Testis (tissue), 3 donors: ENCODE data around the gene CD109. TPM values are rescaled to one million over a fixed set of nuclear protein-coding genes. Genes with fewer than 3 reads are reported as not detected.
"Not testable (repeated sequence)": the region's sequence is repeated elsewhere in the genome, so short reads cannot be mapped to it uniquely, and the experiment has no call there.

Experiments used
- DNase-seq: peaks from one replicate; pipeline ENCODE4 v3.0.0-alpha.2; 2019
- H3K27ac ChIP-seq, 2 donors: fragments of 200-600 bp; sonication (generic); one replicate each; pipeline ENCODE4 v1.5.1; 2019
- H3K27me3 ChIP-seq: fragments of 200-600 bp; sonication (generic); one replicate; pipeline ENCODE4 v1.5.1; 2019
- H3K36me3 ChIP-seq: fragments of 200-600 bp; sonication (generic); one replicate; pipeline ENCODE4 v1.5.1; 2017; ENCODE audit warnings: low read depth; ENCODE audit errors: missing control alignments
- H3K4me1 ChIP-seq: fragments of 200-600 bp; sonication (generic); one replicate; pipeline ENCODE4 v1.5.1; 2019
- H3K4me3 ChIP-seq, 2 donors: fragments of 200-600 bp; sonication (generic); one replicate each; pipeline ENCODE4 v1.5.1; 2017 to 2019
- H3K9me3 ChIP-seq: fragments of 200-600 bp; sonication (generic); one replicate; pipeline ENCODE4 v1.5.1; 2017
- CTCF ChIP-seq, 3 experiments: fragments of 450-650 bp in 2 of 3; fragments of 200-600 bp in 1 of 3; sonication (generic) in 1 of 3; IDR thresholded peaks; one replicate each; pipeline ENCODE4 v1.5.1; 2016 to 2019; ENCODE audit warnings: antibody characterized with exemption in 3 of 3, mild to moderate bottlenecking in 2 of 3, moderate library complexity in 1 of 3
- POLR2A ChIP-seq: fragments of 450-650 bp; IDR thresholded peaks from one replicate; pipeline ENCODE4 v1.6.1; 2017; ENCODE audit warnings: antibody characterized with exemption, mild to moderate bottlenecking, moderate library complexity
- WGBS, 2 donors: methylation state at CpG; one replicate each; pipeline ENCODE4 v1.1.5; 2018; 5-methylcytosine and 5-hydroxymethylcytosine counted together
- intact Hi-C: fragments of 100-400 bp; cut with DNase I; formaldehyde crosslinking; loops from one replicate; pipeline ENCODE4 v1.15.1; 2023; ENCODE audit warnings: low total_unique reads
- polyA plus RNA-seq: library from polyadenylated mRNA; stranded (reverse); fragments of 350-450 nt; fragmentation: Illumina TruSeq; extraction: RNeasy Lipid Tissue Mini Kit (QIAGEN cat#74804); gene quantifications from one replicate; pipeline ENCODE4 v1.2.3, GENCODE V29; 2014; ENCODE audit warnings: low read depth, low replicate concordance; ENCODE audit not compliant: insufficient read depth
- total RNA-seq, 2 donors: library from RNA; depleted of rRNA; stranded (reverse); fragments of >200 nt; gene quantifications; one replicate each; pipeline ENCODE4 v1.2.3, GENCODE V29; 2016

The CD109 gene
- total and polyA plus RNA-seq, 3 donors from 2014 or later = 4.0 to 7.0 (median 5.4) TPM

DNA sequence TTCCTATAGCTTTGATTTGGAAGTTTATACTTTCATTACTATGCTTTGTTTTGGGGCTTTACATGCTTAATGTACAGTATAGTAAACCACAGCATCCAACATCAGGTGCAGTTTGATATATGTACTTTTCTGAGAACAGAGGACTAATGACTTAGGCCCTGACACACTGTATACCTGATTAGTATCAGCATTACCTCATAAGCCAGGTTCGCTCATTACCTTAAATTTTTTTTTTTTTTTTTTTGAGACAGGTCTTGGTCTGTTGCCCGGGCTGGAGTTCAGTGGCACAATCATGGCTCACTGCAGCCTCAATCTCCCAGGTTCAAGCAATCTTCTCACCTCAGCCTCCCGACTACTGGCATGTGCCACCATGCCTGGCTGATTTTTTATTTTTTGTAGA, 28.4 kb downstream of the CD109 start:
- no peak overlapping the region for H3K27ac ChIP-seq
- 95 to 96% methylated on average over 3 of the region's 3 CpGs for WGBS, 2 donors
- no peak for TF ChIP-seq CTCF (IDR thresholded peaks at IDR 0.05)
- TF ChIP-seq POLR2A = no peak

DNA sequence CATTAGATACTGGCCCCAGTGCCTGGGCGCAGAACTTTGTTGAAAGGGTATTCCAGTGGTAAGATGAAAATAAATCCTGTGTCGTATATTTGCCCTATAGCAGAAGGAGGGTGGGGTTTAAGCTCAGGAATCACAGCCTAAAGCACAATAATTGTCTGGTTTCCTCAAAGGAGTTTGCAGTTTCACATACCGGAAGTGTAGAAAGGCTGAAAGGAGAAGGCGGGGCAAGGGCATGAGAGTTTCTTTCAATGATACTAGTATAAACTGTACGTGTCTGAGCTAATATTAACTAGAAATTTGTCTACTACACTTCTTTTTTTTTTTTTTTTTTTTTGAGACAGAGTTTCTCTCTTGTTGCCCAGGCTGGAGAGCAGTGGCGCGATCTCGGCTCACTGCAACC, 29.2 kb downstream of the CD109 start:
- H3K27me3 ChIP-seq, H3K4me1 ChIP-seq, H3K4me3 ChIP-seq, H3K27ac ChIP-seq, DNase-seq, intact Hi-C loops, H3K9me3 ChIP-seq, H3K36me3 ChIP-seq: not testable (repeated sequence)
- 76 to 77% methylated on average over 5 to 8 of the region's 8 CpGs for WGBS, 2 donors

More for the DNA sequence above, 28.4 kb downstream of the CD109 start:
- intact Hi-C loops = no loop called here
- H3K9me3 ChIP-seq = no peaks in the 10 kb centered on the region
- no peak overlapping the region for H3K4me3 ChIP-seq
- no peaks in the 10 kb centered on the region for H3K4me1 ChIP-seq
- H3K27me3 ChIP-seq = no peaks in the 10 kb centered on the region
- DNase-seq = no peak
- no peaks in the 10 kb centered on the region for H3K36me3 ChIP-seq

DNA sequence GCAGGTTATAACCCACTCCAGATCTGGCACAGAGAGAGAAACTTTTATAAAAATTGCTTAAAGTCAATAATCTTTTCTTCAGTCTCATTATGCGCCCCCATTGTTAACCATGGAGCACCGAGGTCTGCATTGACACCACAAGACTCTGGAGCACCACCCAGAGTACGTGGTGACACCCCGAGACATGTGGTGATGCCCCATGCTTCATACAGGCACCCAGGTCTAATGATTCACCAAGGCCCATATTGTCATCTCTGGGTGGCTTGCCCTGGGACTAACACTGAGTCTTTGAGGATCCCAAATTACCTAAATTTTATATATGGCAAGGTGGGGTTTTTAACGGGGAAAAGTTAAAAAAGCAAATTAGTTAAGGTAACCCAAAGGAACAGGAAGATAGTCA, 31.1 kb downstream of the CD109 start:
- DNase-seq = no peak
- no peak for TF ChIP-seq CTCF (IDR thresholded peaks at IDR 0.05)
- TF ChIP-seq POLR2A = no peak
- Histone ChIP-seq H3K36me3 (no peaks in the 10 kb centered on the region), H3K9me3 (no peaks in the 10 kb centered on the region), H3K4me1 (no peaks in the 10 kb centered on the region), H3K27ac (no peak overlapping the region), H3K4me3 (no peak overlapping the region), H3K27me3 (no peaks in the 10 kb centered on the region)
- intact Hi-C loops = no loop called here
- WGBS, 2 donors = 91 to 94% methylated on average over 5 of the region's 5 CpGs

DNA sequence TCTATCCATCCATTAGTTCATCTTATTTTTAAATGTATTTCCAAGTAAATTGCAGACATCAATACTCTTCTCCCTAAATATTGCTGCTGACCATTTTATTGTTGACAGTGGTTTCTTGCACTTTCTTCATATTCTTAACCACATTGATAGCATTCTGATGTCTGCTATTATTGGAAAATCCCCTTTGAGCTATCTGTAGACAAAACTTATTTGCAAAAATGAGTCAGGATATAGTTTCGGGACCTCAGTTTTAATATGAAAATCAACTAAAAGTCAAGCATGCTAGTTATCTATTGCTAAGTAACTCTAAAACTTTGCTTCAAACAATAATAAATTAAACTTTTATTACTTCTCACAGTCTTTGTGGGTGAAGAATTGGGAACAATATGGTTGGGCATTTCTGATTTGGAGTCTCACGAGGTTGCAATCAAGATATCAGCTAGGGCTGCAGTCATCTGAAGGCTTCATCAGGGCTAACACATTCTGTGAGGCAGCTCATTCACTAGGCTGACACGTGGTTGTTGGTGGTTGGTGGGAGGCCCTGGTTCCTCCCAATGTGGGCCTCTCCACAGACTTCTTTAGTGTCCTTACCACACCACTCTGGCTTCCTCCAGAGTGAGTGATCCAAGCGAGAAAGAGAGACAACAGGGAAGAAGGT, 32.7 kb downstream of the CD109 start:
- Histone ChIP-seq H3K4me3 (no peak overlapping the region), H3K4me1 (no peaks in the 10 kb centered on the region), H3K27me3 (no peaks in the 10 kb centered on the region), H3K36me3 (no peaks in the 10 kb centered on the region), H3K27ac (no peak overlapping the region), H3K9me3 (no peaks in the 10 kb centered on the region)
- TF ChIP-seq POLR2A (no peak), CTCF (IDR thresholded peaks at IDR 0.05) (no peak)
- intact Hi-C loops = no loop called here
- no peak for DNase-seq
- WGBS, 2 donors = 72 to 74% methylated on average over 4 of the region's 4 CpGs

- whole genome bisulfite sequencing, 2 donors = 97% methylated on average over 5 of the region's 5 CpGs
- no peaks in the 10 kb centered on the region for H3K9me3 ChIP-seq
These were observed 35.3 kb downstream of the CD109 start for GRCh38 chr6:73731285-73731684.

More at GRCh38 chr6:73731285-73731684, 35.3 kb downstream of the CD109 start:
- no peak overlapping the region for H3K4me3 ChIP-seq
- intact Hi-C loops = loop anchor here (10.0 kb wide), 1 partner anchor 56 kb away; no protein-coding TSS in a partner anchor
- no peak for TF ChIP-seq POLR2A
- TF ChIP-seq CTCF (IDR thresholded peaks at IDR 0.05) = no peak
- H3K27me3 ChIP-seq = no peaks in the 10 kb centered on the region
- H3K36me3 ChIP-seq = no peaks in the 10 kb centered on the region
- no peak overlapping the region for H3K27ac ChIP-seq
- H3K4me1 ChIP-seq = no peaks in the 10 kb centered on the region
- DNase-seq = no peak
